ENCODE measurements around the gene CHST11. TPM values are rescaled to one million over a fixed set of nuclear protein-coding genes. Genes with fewer than 3 reads are reported as not detected.

CHST11 gene
- total and polyA plus RNA-seq, 4 donors: 0.57 to 11.1 (median 3.7) TPM

GRCh38 chr12:104443008-104443407 is 13.7 kb upstream of the CHST11 start:
- Histone ChIP-seq H3K4me3 (ENCODE audit: low read depth in 1 of 3, low read length in 3 of 3) (no peak overlapping the region), H3K27me3 (ENCODE audit: control insufficient read depth in 4 of 4, insufficient read depth in 4 of 4, low read length in 3 of 4) (no peaks in the 10 kb centered on the region), H3K36me3 (ENCODE audit: control insufficient read depth in 4 of 4, insufficient read depth in 3 of 4, low read depth in 1 of 4, low read length in 3 of 4) (no peaks in the 10 kb centered on the region), H3K9me3 (ENCODE audit: control insufficient read depth in 4 of 4, low read length in 3 of 4) (peaks cover 0 to 2% (median 0%) of the 10 kb centered on the region in 4 donors), H3K4me1 (ENCODE audit: control insufficient read depth in 4 of 4, insufficient read depth in 4 of 4, low read length in 3 of 4) (no peaks in the 10 kb centered on the region), H3K27ac (ENCODE audit: low read depth in 1 of 2, low read length in 2 of 2) (no peak overlapping the region), H3K9ac (ENCODE audit: low read depth in 1 of 2, low read length in 2 of 2) (no peak overlapping the region)
- 80% methylated on average over 1 of the region's 1 CpG for WGBS
- DNase-seq (ENCODE audit: low spot score): no peak
- TF ChIP-seq EGR1 (IDR thresholded peaks at IDR 0.05; ENCODE audit: low read depth in 2 of 2) (no peak), TAF1 (conservative IDR thresholded peaks at IDR 0.05) (no peak), GABPA (IDR thresholded peaks at IDR 0.05 in 1 of 2, conservative IDR thresholded peaks at IDR 0.05 in 1 of 2) (no peak)
- TF ChIP-seq, protein P1, sequence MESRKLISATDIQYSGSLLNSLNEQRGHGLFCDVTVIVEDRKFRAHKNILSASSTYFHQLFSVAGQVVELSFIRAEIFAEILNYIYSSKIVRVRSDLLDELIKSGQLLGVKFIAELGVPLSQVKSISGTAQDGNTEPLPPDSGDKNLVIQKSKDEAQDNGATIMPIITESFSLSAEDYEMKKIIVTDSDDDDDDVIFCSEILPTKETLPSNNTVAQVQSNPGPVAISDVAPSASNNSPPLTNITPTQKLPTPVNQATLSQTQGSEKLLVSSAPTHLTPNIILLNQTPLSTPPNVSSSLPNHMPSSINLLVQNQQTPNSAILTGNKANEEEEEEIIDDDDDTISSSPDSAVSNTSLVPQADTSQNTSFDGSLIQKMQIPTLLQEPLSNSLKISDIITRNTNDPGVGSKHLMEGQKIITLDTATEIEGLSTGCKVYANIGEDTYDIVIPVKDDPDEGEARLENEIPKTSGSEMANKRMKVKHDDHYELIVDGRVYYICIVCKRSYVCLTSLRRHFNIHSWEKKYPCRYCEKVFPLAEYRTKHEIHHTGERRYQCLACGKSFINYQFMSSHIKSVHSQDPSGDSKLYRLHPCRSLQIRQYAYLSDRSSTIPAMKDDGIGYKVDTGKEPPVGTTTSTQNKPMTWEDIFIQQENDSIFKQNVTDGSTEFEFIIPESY (IDR thresholded peaks at IDR 0.05): no peak

DNA sequence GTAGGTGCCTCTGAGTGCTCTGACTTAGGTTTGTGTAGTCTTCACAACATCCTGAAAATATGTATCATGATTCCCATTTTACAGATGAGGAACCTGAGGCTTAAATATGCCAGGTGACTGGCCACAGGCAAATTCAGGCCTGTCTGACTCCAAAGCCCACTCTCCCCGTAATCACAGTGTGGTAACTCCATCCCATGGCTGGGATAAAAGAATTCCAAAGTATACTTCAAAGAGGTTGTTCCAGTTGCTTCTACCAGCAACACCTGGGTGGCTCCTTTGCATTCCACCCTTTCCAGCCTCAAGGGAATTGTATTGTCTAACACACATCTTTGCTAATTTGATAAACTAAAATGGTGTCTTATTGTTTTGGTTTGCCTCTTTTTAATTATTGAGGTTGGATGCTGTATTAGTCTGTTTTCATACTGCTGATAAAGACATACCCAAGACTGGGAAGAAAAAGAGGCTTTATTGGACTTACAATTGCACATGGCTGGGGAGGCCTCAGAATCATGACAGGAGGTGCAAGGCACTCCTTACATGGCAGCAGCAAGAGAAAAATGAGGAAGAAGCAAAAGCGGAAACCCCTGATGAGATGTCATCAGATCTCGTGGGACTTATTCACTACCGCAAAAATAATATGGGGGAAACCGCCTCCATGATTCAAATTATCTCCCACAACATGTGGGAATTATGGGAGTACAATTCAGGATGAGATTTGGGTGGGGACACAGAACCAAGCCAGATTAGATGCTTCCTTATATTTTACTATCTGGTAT is 9.9 kb upstream of the CHST11 start:
- Histone ChIP-seq H3K9me3 (ENCODE audit: control insufficient read depth in 4 of 4, low read length in 3 of 4) (peaks cover 0 to 6% (median 1%) of the 10 kb centered on the region in 4 donors), H3K27ac (ENCODE audit: low read depth in 1 of 2, low read length in 2 of 2) (no peak overlapping the region), H3K4me3 (ENCODE audit: low read depth in 1 of 3, low read length in 3 of 3) (no peak overlapping the region), H3K9ac (ENCODE audit: low read depth in 1 of 2, low read length in 2 of 2) (no peak overlapping the region), H3K4me1 (ENCODE audit: control insufficient read depth in 4 of 4, insufficient read depth in 4 of 4, low read length in 3 of 4) (no peaks in the 10 kb centered on the region), H3K27me3 (ENCODE audit: control insufficient read depth in 4 of 4, insufficient read depth in 4 of 4, low read length in 3 of 4) (no peaks in the 10 kb centered on the region), H3K36me3 (ENCODE audit: control insufficient read depth in 4 of 4, insufficient read depth in 3 of 4, low read depth in 1 of 4, low read length in 3 of 4) (no peaks in the 10 kb centered on the region)
- no peak for DNase-seq (ENCODE audit: low spot score)
- TF ChIP-seq SP1 (IDR thresholded peaks at IDR 0.05) (no peak), RXRA (IDR thresholded peaks at IDR 0.05) (no peak), YY1 (IDR thresholded peaks at IDR 0.05) (no peak), RAD21 (IDR thresholded peaks at IDR 0.05) (no peak), ATF3 (IDR thresholded peaks at IDR 0.05) (no peak), NR2F2 (IDR thresholded peaks at IDR 0.05) (no peak), HNF4A (conservative IDR thresholded peaks at IDR 0.05) (no peak), FOXA2 (IDR thresholded peaks at IDR 0.05) (no peak), TAF1 (conservative IDR thresholded peaks at IDR 0.05) (no peak)
- WGBS: 96% methylated on average over 5 of the region's 5 CpGs

DNA sequence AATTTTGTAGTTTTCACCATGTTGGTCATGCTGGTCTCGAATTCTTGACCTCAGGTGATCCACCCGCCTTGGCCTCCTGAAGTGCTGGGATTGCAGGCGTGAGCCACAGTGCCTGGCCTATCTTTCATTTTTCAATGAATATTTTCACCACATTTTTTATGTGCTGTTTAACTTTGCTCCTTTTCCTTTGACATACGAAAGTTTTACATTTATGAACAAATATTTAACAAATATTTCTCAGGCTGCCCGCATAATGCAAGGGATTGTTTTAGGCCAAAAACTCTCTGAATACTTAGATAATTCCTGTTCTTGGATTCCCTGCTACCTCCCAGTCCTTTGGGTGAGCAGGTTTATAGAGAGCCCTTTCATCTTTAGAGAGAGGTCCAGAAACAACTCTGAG is 8.7 kb upstream of the CHST11 start:
- H3K36me3 ChIP-seq (ENCODE audit: control insufficient read depth in 4 of 4, insufficient read depth in 3 of 4, low read depth in 1 of 4, low read length in 3 of 4): no peaks in the 10 kb centered on the region
- no peaks in the 10 kb centered on the region for H3K27me3 ChIP-seq (ENCODE audit: control insufficient read depth in 4 of 4, insufficient read depth in 4 of 4, low read length in 3 of 4)
- H3K4me3 ChIP-seq (ENCODE audit: low read depth in 1 of 3, low read length in 3 of 3): no peak overlapping the region
- WGBS: 72% methylated on average over 5 of the region's 5 CpGs
- no peak for DNase-seq (ENCODE audit: low spot score)
- no peak overlapping the region for H3K27ac ChIP-seq (ENCODE audit: low read depth in 1 of 2, low read length in 2 of 2)
- H3K9me3 ChIP-seq (ENCODE audit: control insufficient read depth in 4 of 4, low read length in 3 of 4): peaks cover 0 to 6% (median 1%) of the 10 kb centered on the region in 4 donors
- no peaks in the 10 kb centered on the region for H3K4me1 ChIP-seq (ENCODE audit: control insufficient read depth in 4 of 4, insufficient read depth in 4 of 4, low read length in 3 of 4)
- no peak overlapping the region for H3K9ac ChIP-seq (ENCODE audit: low read depth in 1 of 2, low read length in 2 of 2)
- TF ChIP-seq YY1 (IDR thresholded peaks at IDR 0.05): no peak
- no peak for TF ChIP-seq NR2F2 (IDR thresholded peaks at IDR 0.05)
- no peak for TF ChIP-seq RXRA (IDR thresholded peaks at IDR 0.05)
- TF ChIP-seq RAD21 (IDR thresholded peaks at IDR 0.05): no peak
- TF ChIP-seq FOXA2 (IDR thresholded peaks at IDR 0.05): no peak
- no peak for TF ChIP-seq TAF1 (conservative IDR thresholded peaks at IDR 0.05)
- no peak for TF ChIP-seq EGR1 (IDR thresholded peaks at IDR 0.05; ENCODE audit: low read depth in 2 of 2)
- no peak for TF ChIP-seq CTCF (IDR thresholded peaks at IDR 0.05; ENCODE audit: low read depth, low read length, missing input control)
- TF ChIP-seq MAX (IDR thresholded peaks at IDR 0.05): no peak
- no peak for TF ChIP-seq HNF4G (IDR thresholded peaks at IDR 0.05)
- TF ChIP-seq JUND (IDR thresholded peaks at IDR 0.05): no peak
- no peak for TF ChIP-seq SP1 (IDR thresholded peaks at IDR 0.05)
- TF ChIP-seq, protein P1 (IDR thresholded peaks at IDR 0.05): no peak
- no peak for TF ChIP-seq FOXA1 (IDR thresholded peaks at IDR 0.05)
- TF ChIP-seq GABPA (IDR thresholded peaks at IDR 0.05 in 1 of 2, conservative IDR thresholded peaks at IDR 0.05 in 1 of 2): no peak

All from liver (tissue), 9 donors.